Fibroblast of lung (primary cell): ENCODE results near the gene ENOX1.

Experiments used
- EZH2 ChIP-seq: IDR thresholded peaks from 2 replicates; pipeline ENCODE4 v1.5.1; 2012; ENCODE audit warnings: low read length, control low read depth, mild to moderate bottlenecking; ENCODE audit errors: missing control alignments
- TF ChIP-seq, protein P1 (sequence below), 2 donors: IDR thresholded peaks in 1 of 2; conservative IDR thresholded peaks in 1 of 2; 1 replicate in 1 of 2; 2 replicates in 1 of 2; pipeline ENCODE4 v1.5.1; 2011 to 2012; ENCODE audit warnings: low read length in 2 of 2, control low read depth in 1 of 2, inconsistent platforms in 1 of 2, low read depth in 1 of 2, mild to moderate bottlenecking in 1 of 2

DNA sequence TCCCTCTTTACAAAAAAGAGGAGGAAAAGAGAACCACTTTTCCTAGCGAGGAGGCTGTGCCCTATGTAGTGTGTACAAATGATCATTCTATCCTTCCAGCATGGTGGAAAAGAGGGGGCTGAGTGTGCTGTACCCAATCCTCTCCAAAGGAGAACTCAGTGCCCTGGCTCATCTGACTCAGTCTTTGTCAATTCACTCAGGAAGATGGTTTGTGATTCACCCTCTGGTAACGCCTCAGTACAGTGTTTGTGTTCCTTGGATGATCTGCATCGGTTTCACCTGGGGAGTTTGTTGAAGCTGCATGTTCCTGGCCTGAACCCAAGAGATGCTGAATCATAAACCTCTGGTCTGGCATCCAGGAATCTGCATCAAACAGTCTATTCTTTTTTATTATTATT is 18.3 kb upstream of the ENOX1 start:
- TF ChIP-seq, protein P1, sequence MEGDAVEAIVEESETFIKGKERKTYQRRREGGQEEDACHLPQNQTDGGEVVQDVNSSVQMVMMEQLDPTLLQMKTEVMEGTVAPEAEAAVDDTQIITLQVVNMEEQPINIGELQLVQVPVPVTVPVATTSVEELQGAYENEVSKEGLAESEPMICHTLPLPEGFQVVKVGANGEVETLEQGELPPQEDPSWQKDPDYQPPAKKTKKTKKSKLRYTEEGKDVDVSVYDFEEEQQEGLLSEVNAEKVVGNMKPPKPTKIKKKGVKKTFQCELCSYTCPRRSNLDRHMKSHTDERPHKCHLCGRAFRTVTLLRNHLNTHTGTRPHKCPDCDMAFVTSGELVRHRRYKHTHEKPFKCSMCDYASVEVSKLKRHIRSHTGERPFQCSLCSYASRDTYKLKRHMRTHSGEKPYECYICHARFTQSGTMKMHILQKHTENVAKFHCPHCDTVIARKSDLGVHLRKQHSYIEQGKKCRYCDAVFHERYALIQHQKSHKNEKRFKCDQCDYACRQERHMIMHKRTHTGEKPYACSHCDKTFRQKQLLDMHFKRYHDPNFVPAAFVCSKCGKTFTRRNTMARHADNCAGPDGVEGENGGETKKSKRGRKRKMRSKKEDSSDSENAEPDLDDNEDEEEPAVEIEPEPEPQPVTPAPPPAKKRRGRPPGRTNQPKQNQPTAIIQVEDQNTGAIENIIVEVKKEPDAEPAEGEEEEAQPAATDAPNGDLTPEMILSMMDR (conservative IDR thresholded peaks at IDR 0.05 in 1 of 2, IDR thresholded peaks at IDR 0.05 in 1 of 2; ENCODE audit: low read depth in 1 of 2, low read length in 2 of 2) = no peak
- no peak for TF ChIP-seq EZH2
